ENCODE results near the gene PVRIG. TPM values are rescaled to one million over a fixed set of nuclear protein-coding genes. Genes with fewer than 3 reads are reported as not detected.

PVRIG gene
- total RNA-seq, 1 experiment from 2014 or later = 0.70 TPM

DNA sequence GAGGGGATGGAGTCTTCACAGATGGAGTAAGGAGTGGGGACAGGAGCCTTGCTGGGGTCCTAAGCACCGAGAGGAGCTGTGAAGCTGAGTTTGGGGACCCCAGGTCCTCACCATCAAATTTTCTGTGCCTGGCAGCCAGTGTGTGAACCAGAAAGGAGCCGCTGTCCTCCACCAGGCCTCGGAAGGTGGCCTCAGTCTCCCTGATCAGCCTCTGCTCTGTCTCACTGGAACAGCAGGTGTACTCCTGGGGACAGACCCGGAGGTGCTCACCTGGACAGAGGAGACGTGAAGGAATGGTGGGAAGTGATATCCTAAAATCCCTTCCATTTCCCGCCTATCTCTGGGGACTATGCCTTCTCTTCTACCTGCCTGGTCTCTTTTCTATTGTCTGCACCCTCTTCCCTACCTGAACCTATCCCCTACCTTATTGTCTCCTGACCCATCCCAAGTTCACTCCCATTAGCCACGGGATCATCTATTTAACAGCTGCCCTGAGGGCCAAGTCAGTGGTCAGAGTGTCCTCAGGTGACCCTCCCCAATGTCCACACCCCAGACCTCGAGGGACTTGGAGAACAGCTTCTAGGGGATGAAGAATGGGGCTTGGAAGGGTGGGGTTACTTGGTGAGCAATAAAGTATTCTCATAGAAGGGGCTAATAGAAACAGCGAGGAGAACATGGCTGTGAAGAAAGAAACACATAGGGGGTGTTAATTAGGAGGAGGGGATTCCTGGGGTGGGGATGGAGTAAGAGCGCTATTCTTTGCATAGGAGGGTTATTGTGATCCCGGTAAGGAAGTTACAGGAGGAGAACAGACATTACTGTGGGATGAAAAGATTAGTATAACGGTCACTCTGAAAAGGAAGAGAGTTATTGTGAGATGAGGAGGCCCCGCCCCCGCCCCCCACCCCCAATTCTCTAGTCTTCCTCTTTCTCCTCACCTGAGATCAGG, 43.4 kb upstream of the PVRIG start:
- Histone ChIP-seq H2AK5ac (ENCODE audit: insufficient read length, low read length) (no peak overlapping the region), H3T11ph (ENCODE audit: low read length) (no peak overlapping the region), H3K9ac (ENCODE audit: extremely low read depth, insufficient read length, low read length) (peak overlapping the region; percentile 26), H3K79me1 (ENCODE audit: insufficient read depth, low read depth, low read length, poor library complexity, severe bottlenecking) (no peaks in the 10 kb centered on the region), H2BK20ac (ENCODE audit: low read depth, low read length, poor library complexity, severe bottlenecking) (no peak overlapping the region), H4K91ac (ENCODE audit: insufficient read length, low read depth, low read length) (no peak overlapping the region), H3K4ac (ENCODE audit: low read depth, low read length) (no peak overlapping the region), H3K23me2 (ENCODE audit: insufficient read length, low read depth, low read length, poor library complexity, severe bottlenecking) (peaks cover 9% of the 10 kb centered on the region), H2AFZ (ENCODE audit: low read length) (no peak overlapping the region), H2BK120ac (ENCODE audit: low read depth, low read length, poor library complexity, severe bottlenecking) (no peak overlapping the region), H3K23ac (ENCODE audit: insufficient read length, low read depth, low read length) (no peak overlapping the region), H3K14ac (ENCODE audit: insufficient read depth, low read length) (peak overlapping the region; percentile 95; the same call in 1 of the 2 replicates), H3K27me3 (ENCODE audit: insufficient read depth, low read length) (no peaks in the 10 kb centered on the region; the same call in 1 of the 2 replicates), H2BK5ac (ENCODE audit: insufficient read length, low read length) (no peak overlapping the region), H4K20me1 (ENCODE audit: control insufficient read depth, insufficient read depth, insufficient read length) (no peaks in the 10 kb centered on the region), H3K4me2 (ENCODE audit: insufficient read depth, insufficient read length, low read length) (peak overlapping the region; percentile 80), H3K56ac (ENCODE audit: insufficient read length, low read depth, low read length) (no peak overlapping the region), H3K18ac (ENCODE audit: insufficient read length, low read depth, low read length) (no peak overlapping the region), H4K5ac (ENCODE audit: insufficient read length, low read depth, low read length) (peak overlapping the region; percentile 46), H3K9me3 (ENCODE audit: control insufficient read depth, low read depth, low read length) (no peaks in the 10 kb centered on the region), H3K4me1 (ENCODE audit: insufficient read depth, low read length) (no peaks in the 10 kb centered on the region; the same call in 1 of the 2 replicates), H3K27ac (ENCODE audit: insufficient read length, low read depth, low read length) (no peak overlapping the region), H2BK12ac (ENCODE audit: insufficient read length, low read depth, low read length) (no peak overlapping the region), H4K8ac (replicated peaks; ENCODE audit: insufficient read length, low read depth, low read length) (no peak overlapping the region), H3K79me2 (ENCODE audit: insufficient read depth, low read length) (no peaks in the 10 kb centered on the region; the same call in 1 of the 2 replicates), H2BK15ac (ENCODE audit: low read depth, low read length) (no peak overlapping the region)
- Mint-ChIP-seq H3K4me3 (peak overlapping the region; percentile 85 to 95), H3K27me3 (ENCODE audit: low read depth) (peaks cover 32% of the 10 kb centered on the region), H3K4me1 (peaks cover 20 to 26% of the 10 kb centered on the region in 2 experiments), H3K36me3 (ENCODE audit: insufficient read depth in 1 of 3, low read depth in 3 of 3) (peaks cover 26 to 29% (median 28%) of the 10 kb centered on the region in 3 experiments; a peak in 6 of 7 replicates), H3K9me3 (no peaks in the 10 kb centered on the region), H3K27ac (peak overlapping the region in 1 of 3 experiments; percentile 75; a peak in 1 of 7 replicates)
- TF ChIP-seq, protein P1, sequence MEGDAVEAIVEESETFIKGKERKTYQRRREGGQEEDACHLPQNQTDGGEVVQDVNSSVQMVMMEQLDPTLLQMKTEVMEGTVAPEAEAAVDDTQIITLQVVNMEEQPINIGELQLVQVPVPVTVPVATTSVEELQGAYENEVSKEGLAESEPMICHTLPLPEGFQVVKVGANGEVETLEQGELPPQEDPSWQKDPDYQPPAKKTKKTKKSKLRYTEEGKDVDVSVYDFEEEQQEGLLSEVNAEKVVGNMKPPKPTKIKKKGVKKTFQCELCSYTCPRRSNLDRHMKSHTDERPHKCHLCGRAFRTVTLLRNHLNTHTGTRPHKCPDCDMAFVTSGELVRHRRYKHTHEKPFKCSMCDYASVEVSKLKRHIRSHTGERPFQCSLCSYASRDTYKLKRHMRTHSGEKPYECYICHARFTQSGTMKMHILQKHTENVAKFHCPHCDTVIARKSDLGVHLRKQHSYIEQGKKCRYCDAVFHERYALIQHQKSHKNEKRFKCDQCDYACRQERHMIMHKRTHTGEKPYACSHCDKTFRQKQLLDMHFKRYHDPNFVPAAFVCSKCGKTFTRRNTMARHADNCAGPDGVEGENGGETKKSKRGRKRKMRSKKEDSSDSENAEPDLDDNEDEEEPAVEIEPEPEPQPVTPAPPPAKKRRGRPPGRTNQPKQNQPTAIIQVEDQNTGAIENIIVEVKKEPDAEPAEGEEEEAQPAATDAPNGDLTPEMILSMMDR (conservative IDR thresholded peaks at IDR 0.05) = no peak
- WGBS (ENCODE audit: extremely low coverage, insufficient read length, low lambda C conversion rate) = no CpG with 5 or more reads among the region's 14 CpGs
- no peak for DNase-seq

Data from H9 (cell line).